ENCODE data around the gene FERMT1.
"Not testable (repeated sequence)": the region's sequence is repeated elsewhere in the genome, so short reads cannot be mapped to it uniquely, and the experiment has no call there.

FERMT1 gene

GRCh38 chr20:6036213-6036612, 86.6 kb downstream of the FERMT1 start:
- no peak for DNase-seq

- DNase-seq = no peak
Measured at GRCh38 chr20:6034134-6034969, 88.5 kb downstream of the FERMT1 start.

GRCh38 chr20:6032907-6033306, 89.9 kb downstream of the FERMT1 start:
- DNase-seq = not testable (repeated sequence)

GRCh38 chr20:6030453-6031080, 92.3 kb downstream of the FERMT1 start:
- no peak for DNase-seq

GRCh38 chr20:6029538-6029937, 93.3 kb downstream of the FERMT1 start:
- DNase-seq = no peak

- DNase-seq = no peak
Measured at GRCh38 chr20:6028818-6029217, 94.0 kb downstream of the FERMT1 start.

- no peak for DNase-seq
Measured at GRCh38 chr20:6026051-6026450, 96.8 kb downstream of the FERMT1 start.

Data from activated CD4-positive, CD25-positive, alpha-beta regulatory T cell treated with anti-CD3 and anti-CD28 coated beads, Interleukin-2, amount 50 U/mL, for 72 hours (primary cell).